MM.1S (cell line): Measurements from ENCODE around the gene NAIF1.

Experiments
- CTCF ChIP-seq: fragments of 300-600 bp; sonication (generic); IDR thresholded peaks from 2 replicates; pipeline ENCODE4 v1.5.1; 2016; ENCODE audit warnings: antibody characterized with exemption, low read length, mixed read lengths
- EZH2 ChIP-seq: fragments of 300-600 bp; sonication (generic); optimal IDR thresholded peaks from 2 replicates; pipeline ENCODE3; 2017; ENCODE audit warnings: low read depth, mild to moderate bottlenecking, antibody characterized with exemption, low read length, mixed read lengths
- EZH2phosphoT487 ChIP-seq: fragments of 300-600 bp; sonication (generic); IDR thresholded peaks from 2 replicates; pipeline ENCODE4 v1.6.1; 2018; ENCODE audit warnings: antibody characterized with exemption, low read length

DNA sequence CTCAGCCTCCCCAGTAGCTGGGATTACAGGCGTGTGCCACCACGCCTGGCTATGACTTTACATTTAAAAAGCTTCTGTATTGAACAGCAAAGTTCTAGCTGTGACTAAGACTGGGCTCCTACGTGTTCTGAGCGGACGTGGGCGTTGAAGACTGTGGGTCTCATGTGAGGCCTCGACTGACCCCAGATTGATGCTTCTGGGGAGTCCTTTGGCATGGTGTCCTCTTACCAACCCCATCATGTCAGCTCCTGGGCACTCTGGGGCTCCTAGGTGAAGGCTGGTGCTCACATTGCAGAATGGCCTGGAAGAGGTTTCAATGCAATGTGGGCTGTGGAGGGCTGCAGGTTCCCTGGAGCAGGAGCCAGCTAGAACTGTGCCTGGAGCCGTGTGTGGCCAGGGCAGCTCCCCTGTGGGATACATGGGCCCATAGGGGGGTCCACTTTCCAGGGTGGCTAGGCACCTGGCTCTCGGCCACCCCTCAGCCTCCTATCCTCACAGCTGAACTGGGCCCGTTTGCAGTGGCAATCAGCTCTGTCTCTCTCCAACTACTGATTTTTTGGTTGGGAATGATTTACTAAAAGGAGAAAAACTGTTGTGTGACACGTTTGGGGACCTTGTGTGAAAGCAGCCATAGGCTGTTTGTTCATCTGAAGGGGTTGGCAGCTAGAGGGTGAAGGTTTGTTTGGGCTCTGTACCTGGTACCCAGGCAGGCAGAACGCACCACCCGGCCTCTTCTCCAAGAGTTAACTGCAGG lies 30.6 kb upstream of the NAIF1 start:
- no peak for TF ChIP-seq CTCF
- no peak for TF ChIP-seq EZH2
- no peak for TF ChIP-seq EZH2phosphoT487
